Measurements from ENCODE around the gene CMAS.
"Not testable (repeated sequence)": the region's sequence is repeated elsewhere in the genome, so short reads cannot be mapped to it uniquely, and the experiment has no call there.

Gene CMAS

GRCh38 chr12:22046090-22046967 is at the start of gene CMAS:
TSS of gene CMAS (plus strand) at chr12:22046218. CDS start at chr12:22046304, 86 bp downstream.
- peak within 1 kb of the TSS; percentile 86 for H3K4me3 ChIP-seq (ENCODE audit: low read length)
- no peak for TF ChIP-seq CTCF (conservative IDR thresholded peaks at IDR 0.05; ENCODE audit: low read length)
- DNase-seq (ENCODE audit: low read depth) = peak; percentile 61

- no peak for TF ChIP-seq CTCF (conservative IDR thresholded peaks at IDR 0.05; ENCODE audit: low read length)
- DNase-seq (ENCODE audit: low read depth) = no peak
Observed at GRCh38 chr12:21998295-21998694, 47.7 kb upstream of the CMAS start.

GRCh38 chr12:21998782-21999181 is 47.2 kb upstream of the CMAS start:
- no peak overlapping the region for H3K4me3 ChIP-seq (ENCODE audit: low read length)
- no peak for DNase-seq (ENCODE audit: low read depth)
- TF ChIP-seq CTCF (conservative IDR thresholded peaks at IDR 0.05; ENCODE audit: low read length) = no peak

More at GRCh38 chr12:21998295-21998694, 47.7 kb upstream of the CMAS start:
- no peak overlapping the region for H3K4me3 ChIP-seq (ENCODE audit: low read length)

DNA sequence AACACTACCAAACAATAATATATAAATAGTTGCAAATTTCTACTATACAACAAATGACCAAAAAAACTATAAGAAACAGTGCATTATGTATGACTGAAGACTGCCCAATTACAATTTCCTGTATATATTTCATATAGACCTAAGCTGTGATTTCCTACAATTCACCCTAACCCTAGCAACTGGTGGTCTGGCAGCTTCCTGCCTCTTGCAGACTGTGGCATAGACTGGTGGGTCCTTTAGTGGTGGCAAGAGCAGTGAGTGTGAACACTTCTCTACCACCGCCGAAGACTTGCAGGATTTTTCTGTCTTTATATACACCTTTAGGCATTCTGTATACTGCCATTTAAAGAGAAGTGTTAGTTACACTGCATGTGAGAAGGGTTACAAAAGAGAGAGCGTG is 43.6 kb upstream of the CMAS start:
- TF ChIP-seq CTCF (conservative IDR thresholded peaks at IDR 0.05; ENCODE audit: low read length) = no peak
- H3K4me3 ChIP-seq (ENCODE audit: low read length) = no peak overlapping the region
- no peak for DNase-seq (ENCODE audit: low read depth)

GRCh38 chr12:22007794-22008193 is 38.2 kb upstream of the CMAS start:
- not testable (repeated sequence) for H3K4me3 ChIP-seq (ENCODE audit: low read length); DNase-seq (ENCODE audit: low read depth)

DNA sequence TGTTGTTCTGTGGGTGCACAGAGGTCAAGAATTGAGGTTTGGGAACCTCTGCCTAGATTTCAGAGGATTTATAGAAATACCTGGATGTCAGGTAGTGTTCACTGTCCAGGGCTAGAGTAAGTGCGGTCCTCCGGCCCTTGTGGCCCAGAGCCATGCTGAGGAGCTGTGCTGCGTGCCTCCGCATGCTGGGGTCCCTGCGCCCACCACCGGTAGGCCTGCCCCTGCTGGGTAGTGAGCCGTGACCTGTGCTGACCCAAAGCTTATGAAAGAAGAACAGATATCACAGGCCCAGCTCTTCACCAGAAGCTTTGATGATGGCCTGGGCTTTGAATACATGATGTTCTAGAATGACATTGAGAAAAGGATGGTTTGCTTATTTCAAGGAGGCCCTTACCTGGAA is 37.8 kb upstream of the CMAS start:
- DNase-seq (ENCODE audit: low read depth) = no peak
- no peak for TF ChIP-seq CTCF (conservative IDR thresholded peaks at IDR 0.05; ENCODE audit: low read length)

GRCh38 chr12:22014041-22014782 is 31.8 kb upstream of the CMAS start:
- TF ChIP-seq CTCF (conservative IDR thresholded peaks at IDR 0.05; ENCODE audit: low read length) = no peak

More for the DNA sequence above, 37.8 kb upstream of the CMAS start:
- H3K4me3 ChIP-seq (ENCODE audit: low read length) = no peak overlapping the region

More at GRCh38 chr12:22014041-22014782, 31.8 kb upstream of the CMAS start:
- DNase-seq (ENCODE audit: low read depth) = no peak
- no peak overlapping the region for H3K4me3 ChIP-seq (ENCODE audit: low read length)

Measured in AG10803 (cell line).